Fibroblast of skin of right quadriceps (primary cell): ENCODE results near the gene ANAPC10.
"Not testable (repeated sequence)": the region's sequence is repeated elsewhere in the genome, so short reads cannot be mapped to it uniquely, and the experiment has no call there.

ENCODE experiments used
- DNase-seq: peaks from one replicate; pipeline ENCODE4 v3.0.0-alpha.2; 2013

Gene ANAPC10

GRCh38 chr4:145069361-145069760 is 28.6 kb downstream of the ANAPC10 start:
- peak; percentile 65 for DNase-seq

GRCh38 chr4:145066063-145066501 is 31.9 kb downstream of the ANAPC10 start:
- no peak for DNase-seq

DNA sequence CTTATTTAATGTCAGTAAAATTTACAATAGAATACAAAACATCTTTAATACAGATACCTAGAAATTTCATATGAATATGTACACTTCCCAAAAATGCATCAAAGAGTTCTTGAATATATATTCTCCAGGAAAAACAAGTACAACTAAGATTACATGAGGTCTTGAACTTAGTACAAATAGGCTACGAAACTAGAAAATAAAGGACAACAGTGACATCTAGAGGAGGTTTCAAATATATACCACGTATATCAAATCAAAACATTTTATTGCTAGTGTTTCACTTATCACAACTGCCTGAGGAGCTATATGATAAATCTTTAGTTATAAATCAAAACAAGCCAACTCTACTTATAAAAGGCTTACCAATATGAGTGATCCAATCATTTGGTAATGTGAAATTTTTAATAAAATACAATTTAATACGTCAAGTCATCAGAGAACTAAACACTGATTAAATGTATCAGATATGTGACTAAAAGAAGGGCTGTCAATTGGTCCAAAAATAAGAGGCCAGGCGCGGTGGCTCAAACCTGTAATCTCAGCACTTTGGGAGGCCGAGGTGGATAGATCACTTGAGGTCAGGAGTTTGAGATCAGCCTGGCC is 36.6 kb downstream of the ANAPC10 start:
- DNase-seq = peak; percentile 53

GRCh38 chr4:145058256-145058655 is 39.7 kb downstream of the ANAPC10 start:
- DNase-seq = no peak

- DNase-seq = no peak
These were observed 41.5 kb downstream of the ANAPC10 start for GRCh38 chr4:145056325-145057130.

- no peak for DNase-seq
These were observed 42.3 kb downstream of the ANAPC10 start for GRCh38 chr4:145055533-145056257.

DNA sequence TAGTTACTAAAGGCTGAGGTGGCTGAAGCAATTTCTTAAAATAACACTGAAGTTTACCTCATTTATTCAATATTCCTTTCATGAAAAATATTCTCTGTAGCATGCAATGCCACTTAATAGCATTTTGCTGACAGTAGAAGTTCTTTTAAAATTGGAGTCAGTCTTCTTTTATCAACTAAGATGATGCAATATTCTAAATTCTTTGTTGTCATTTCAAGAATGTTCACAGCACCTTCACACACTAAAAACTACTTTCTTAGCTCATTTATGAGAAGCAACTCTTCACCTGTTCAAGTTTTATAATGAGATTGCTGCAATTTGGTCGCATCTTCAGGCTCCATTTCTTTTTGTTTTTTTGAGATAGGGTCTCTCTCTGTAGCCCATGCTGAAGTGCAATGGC is 48.8 kb downstream of the ANAPC10 start:
- DNase-seq = no peak

GRCh38 chr4:145048817-145049216 is 49.2 kb downstream of the ANAPC10 start:
- peak; percentile 13 for DNase-seq

DNA sequence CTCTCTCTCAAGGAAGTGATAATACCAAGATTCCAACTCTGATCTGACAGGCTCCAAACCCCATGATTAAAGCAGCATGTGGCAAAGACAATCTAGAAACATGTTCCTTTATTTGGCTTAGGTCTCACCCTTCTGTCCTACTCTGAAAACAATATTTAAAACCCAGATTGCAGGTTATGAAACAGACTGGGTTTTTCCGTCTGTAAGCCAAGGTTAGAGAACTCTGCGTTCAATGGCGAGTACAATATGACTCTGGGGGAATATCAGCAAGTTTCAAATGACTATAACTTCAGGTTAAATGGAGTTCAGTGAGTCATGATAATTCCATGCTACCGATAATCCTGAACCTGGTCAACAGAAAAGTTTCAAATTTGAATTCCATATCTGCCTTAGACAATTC is 50.8 kb downstream of the ANAPC10 start:
- DNase-seq = no peak

DNA sequence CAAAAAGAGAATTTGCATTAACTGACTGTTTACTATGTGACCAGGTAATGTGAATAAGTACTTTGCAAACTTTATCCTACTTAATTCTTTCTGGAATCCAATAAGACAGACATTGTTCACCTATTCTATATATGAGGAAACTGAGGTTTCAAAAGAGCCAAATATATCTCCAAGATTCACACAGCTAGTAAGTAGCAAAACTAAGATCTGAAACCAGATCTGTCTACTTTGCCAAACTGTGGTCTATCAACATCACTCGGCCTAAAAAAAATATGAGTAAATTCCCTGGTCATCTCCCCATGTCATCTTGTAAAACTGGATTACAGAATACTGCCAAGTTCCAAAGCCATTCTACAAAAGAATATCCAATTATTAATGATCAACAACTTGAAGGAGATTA is 52.8 kb downstream of the ANAPC10 start:
- DNase-seq = no peak

- DNase-seq = peak; percentile 44
These were observed 53.7 kb downstream of the ANAPC10 start for GRCh38 chr4:145044341-145044740.

DNA sequence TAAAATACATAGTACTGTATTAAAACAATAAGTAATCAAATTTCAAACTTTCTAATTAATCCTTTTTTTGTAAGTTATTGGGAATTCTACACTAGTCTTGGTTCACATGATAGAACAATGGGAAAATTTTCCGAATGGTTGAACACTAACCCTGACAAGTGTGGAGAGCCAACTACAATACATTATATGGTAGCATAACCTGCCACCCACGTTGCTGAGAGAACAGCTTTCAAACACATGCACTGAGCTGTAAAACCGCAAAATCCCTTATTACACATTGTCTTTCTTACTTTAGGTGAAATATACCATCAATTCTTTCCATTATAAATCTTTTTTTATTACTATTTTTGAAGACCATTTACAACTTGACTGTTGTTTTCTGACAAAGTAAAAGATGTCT is 54.7 kb downstream of the ANAPC10 start:
- peak; percentile 53 for DNase-seq

DNA sequence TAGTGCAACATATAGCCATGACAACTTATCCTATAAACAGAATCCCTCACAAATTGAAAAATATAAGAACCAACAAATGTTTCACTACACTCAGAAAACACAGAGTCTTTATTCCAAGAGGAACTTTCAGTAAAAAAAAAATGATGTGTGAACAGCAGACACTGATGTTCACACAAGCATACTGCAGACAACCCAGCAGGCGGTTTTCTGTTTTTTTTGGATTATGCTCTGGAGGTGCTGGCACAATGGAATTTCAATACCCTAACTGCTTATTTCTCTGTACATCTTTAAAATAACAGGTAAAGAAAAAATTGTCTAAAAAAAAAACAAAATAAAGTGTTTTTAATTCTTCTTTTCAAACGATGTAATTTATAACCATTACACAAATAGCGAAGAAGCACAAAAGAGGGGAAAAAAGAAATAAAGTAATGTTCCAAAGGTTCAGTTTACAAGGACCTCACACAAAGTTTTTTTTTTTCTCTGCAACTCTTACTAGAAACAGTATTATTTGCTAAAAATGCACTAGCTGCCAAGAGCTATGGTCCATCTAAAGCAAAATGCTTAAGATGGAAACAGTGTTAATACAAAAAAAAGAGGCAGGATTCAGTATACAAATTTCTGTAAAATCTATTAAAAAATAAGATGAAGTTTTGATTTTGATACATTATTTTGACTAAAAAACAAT is 55.3 kb downstream of the ANAPC10 start:
- no peak for DNase-seq

GRCh38 chr4:145041378-145041777 is 56.6 kb downstream of the ANAPC10 start:
- no peak for DNase-seq

GRCh38 chr4:145035494-145036136 is 62.4 kb downstream of the ANAPC10 start:
- no peak for DNase-seq

- DNase-seq = peak; percentile 83
These were observed 63.2 kb downstream of the ANAPC10 start for GRCh38 chr4:145034727-145035211.

GRCh38 chr4:145019346-145019745 is 78.7 kb downstream of the ANAPC10 start:
- no peak for DNase-seq

- no peak for DNase-seq
These were observed 83.6 kb downstream of the ANAPC10 start for GRCh38 chr4:145014365-145014764.

GRCh38 chr4:145012841-145013240 is 85.2 kb downstream of the ANAPC10 start:
- peak; percentile 59 for DNase-seq

DNA sequence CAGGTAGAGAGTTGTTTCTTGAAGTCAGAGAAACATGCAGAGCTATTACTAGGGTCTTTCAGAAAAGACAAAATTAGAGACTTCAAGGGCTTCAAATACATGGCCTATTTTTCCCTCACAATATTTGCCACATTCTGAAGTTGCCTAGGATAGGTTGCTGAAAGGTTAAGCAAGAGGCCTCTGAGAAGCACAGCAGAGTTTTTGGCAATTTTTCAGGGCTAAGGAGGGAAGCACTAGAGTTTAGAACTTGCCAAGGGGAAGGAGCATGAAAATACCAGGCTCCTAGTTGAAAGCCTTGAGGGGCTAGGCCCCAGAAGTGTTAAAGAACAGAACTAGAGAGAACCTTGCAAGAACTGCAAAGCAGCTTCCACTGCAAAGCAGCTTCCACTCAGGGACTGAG is 86.4 kb downstream of the ANAPC10 start:
- DNase-seq = no peak

DNA sequence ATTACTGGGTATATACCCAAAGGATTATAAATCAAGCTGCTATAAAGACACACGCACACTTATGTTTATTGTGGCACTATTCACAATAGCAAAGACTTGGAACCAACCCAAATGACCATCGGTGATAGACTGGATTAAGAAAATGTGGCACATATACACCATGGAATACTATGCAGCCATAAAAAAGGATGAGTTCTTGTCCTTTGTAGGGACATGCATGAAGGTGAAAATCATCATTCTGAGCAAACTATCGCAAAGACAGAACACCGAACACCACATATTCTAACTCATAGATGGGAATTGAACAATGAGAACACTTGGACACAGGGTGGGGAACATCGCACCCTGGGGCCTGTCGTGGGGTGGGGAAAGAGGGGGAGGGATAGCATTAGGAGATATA is 87.7 kb downstream of the ANAPC10 start:
- DNase-seq = not testable (repeated sequence)

GRCh38 chr4:145003675-145004074 is 94.3 kb downstream of the ANAPC10 start:
- no peak for DNase-seq

DNA sequence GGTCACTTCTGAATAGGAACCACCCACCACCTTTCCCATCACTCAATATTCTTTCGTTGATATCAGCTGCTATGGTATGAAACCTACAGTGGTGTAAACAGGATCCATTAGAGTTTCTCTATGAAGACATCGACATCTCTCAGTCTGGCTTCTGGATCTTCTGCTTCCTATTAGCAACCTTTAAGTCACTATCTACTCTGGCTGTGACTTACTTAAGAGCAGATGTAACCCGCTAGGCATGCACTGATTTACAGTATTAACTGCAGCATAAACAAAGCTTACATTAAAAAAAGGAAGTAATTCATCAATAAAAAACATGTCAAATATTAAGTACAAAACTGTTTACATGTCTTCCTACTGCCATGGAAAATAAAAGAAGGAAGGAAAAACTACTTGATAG is 96.4 kb downstream of the ANAPC10 start:
- no peak for DNase-seq
